Astrocyte (in vitro differentiated cells and primary cell): ENCODE results near the gene IKBKE.

Experiments
- CTCF ChIP-seq: IDR thresholded peaks from 2 replicates; pipeline ENCODE4 v1.5.1; 2011; ENCODE audit warnings: low read depth, mild to moderate bottlenecking, inconsistent platforms, low read length, moderate library complexity; ENCODE audit not compliant: insufficient read depth
- EZH2 ChIP-seq: IDR thresholded peaks from 2 replicates; pipeline ENCODE4 v1.6.1; 2012; ENCODE audit warnings: mild to moderate bottlenecking, low read length, inconsistent platforms; ENCODE audit not compliant: insufficient read depth

- no peak for TF ChIP-seq CTCF
- TF ChIP-seq EZH2 = no peak
Observed at GRCh38 chr1:206532368-206532767, 62.1 kb downstream of the IKBKE start.
